HG02870 (cell line): ENCODE data around the gene IL21.

Experiments used
- ATAC-seq: cut with Tn5 transposase; IDR thresholded peaks from one replicate; pipeline ENCODE4 v1.9.1; 2021; ENCODE audit warnings: mild to moderate bottlenecking, moderate library complexity; ENCODE audit not compliant: unreplicated experiment

Gene IL21

GRCh38 chr4:122635205-122635604 lies 14.3 kb upstream of the IL21 start:
- ATAC-seq, result peak; percentile 71

DNA sequence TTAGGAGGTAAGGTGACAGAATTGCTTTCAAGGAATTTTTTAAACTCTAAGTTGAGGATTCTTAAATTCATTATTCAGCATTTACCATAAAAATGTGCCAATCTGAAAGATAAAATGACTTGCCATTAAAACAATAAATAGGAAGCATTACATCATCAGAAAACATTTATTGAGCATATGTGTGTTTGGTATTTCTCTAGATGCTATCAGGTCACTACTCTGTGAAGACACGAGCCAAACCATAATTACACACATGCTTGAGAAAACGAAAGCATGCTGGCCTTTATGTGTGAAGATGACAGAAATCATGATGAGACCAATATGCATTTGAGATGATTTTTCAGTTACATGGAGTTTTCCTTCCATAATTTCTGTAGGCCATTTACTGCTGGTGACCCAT lies 12.3 kb upstream of the IL21 start:
- no peak for ATAC-seq

DNA sequence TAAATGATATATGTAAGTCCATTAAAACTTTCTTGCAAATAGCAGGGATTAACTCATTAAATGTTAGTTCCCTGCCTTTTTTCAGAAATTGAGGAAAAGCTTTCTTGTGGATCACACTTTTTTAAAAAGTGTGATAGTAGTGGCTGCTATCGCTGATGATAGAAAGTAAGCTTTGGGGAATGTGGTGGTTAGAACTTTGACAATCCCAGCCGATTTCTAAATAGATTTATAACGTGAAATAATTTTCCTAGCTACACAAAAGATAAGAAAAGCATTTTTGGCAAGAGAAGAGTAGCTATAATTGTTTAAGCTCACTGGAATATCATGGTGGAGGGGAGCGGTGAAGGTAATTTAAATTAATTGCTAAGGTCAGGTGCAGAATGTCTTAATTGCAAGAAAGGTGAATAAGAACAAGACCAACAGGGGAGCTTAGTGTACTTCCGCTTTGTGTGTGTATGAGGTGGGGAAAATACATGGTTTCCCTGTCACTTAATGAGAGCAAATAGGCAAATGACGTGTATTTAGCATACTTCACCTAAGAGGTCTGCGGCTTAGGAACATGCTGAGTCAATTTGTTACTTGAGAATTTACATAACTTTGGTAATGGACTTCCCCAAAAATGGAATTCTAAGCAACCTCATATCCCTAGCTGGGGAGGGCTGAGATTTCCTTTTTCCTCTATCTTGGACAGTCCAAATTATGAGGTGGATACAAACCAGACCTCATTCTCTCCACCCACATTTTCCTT lies 11.7 kb upstream of the IL21 start:
- ATAC-seq, result peak; percentile 73

- no peak for ATAC-seq
Observed at GRCh38 chr4:122625156-122625555, 4.3 kb upstream of the IL21 start.

- ATAC-seq, result no peak
Observed at GRCh38 chr4:122624205-122624604, 3.3 kb upstream of the IL21 start.

DNA sequence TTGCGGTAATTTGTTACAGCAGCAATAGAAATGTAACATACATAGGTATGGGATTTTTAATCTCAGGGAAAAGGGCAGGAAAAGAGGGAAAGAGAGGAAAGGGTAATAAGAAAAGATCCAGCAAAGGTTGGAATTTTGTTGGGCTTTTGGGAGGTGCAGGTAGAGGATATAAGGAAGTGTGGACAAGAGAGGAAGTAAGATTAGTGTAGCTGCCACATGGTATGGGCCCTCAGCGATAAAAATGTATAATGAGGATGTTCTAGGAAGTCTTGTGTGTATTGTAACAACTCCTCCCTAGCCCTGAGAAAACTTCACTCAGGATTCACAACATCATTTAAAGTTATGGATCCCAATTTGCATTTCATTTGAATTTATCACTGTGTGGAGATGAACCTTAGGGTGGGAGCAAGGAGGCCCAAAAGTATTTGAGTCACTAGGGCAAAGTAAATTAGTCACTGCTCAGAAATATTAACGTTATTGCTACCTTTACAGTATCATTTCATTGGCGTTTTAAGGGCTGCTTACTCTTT lies 2.8 kb upstream of the IL21 start:
- no peak for ATAC-seq

DNA sequence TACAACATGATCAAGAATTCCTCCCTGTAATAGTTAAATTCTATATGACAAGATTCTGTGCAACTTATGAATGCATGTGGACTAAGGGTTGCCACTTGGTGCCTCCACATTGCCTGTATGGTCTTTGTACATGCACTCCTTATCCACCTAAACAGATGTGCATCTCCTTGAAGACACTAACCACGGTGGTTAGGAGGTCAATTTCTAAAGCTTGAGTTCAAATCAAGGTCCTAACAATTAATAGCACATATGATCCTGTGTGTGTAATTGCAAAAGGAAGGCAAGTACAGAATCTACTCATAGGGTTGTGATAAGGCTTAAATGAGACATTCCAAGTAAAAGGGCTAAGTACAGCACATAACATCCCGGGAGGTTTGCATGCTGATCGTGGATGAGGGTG lies 1.5 kb upstream of the IL21 start:
- ATAC-seq, result no peak

DNA sequence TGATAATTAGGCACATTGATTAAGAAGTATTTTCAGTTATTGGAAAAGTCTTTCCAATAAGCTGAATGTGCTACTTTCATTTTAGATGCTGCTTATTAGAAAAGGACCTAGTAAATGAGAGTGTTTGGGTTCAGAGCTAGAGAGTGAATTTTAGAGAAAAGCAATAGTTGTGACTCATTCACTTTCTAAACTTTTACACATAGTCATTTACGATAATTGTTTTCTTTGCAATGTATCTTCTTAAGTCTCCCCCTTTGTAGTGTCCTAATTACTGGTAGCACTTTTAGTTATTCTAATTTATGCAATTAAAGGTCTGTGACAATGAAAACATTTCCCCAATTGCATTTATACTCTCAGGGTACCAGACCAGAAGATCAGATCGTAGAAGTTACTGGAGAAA lies 1.3 kb downstream of the IL21 start:
- ATAC-seq, result no peak

DNA sequence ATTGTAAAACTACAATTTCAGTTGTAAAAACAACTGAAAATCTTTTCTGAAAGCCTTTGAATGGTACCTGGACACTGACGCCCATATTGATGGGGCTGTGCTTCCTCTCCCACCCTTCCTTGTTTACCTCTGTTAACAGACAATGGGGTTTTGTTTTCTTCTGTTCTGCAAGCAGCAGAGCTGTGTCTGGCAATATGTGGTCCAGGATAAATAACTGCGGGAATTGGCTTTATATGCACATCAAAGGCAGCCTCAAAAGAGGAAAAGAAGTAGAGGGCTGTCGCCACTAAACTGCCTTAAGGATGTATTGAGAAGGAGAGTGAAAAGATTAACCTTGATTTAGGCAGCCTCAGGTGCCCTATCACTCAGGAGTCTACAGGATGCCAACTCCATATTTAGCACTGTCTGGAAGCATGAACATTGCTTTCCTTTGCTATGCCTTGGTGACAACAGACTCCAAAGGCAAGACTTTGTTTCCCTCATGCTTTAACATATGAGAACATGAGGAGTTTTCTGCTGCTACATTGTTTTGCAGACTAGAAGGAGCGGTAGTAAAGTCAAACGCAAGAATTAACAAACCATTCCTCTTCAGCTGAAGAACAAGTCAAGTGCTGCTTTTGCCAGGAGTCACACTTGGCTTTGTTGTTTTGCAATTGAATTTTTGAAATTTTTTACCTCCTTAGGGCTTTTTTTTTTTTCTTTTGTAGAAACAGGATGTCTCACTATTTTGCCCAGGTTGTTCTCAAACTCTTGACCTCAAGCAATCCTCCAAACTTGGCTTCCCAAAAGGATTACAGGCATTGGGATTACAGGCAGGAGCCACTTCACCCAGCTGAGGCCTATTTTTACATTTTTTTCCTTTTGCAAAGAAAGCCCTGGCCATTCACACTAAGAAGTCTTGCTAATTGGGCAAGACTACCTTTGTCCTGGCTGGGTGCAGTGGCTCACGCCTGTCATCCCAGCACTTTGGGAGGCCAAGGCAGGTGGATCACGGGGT lies 3.0 kb downstream of the IL21 start:
- peak; percentile 13 for ATAC-seq

DNA sequence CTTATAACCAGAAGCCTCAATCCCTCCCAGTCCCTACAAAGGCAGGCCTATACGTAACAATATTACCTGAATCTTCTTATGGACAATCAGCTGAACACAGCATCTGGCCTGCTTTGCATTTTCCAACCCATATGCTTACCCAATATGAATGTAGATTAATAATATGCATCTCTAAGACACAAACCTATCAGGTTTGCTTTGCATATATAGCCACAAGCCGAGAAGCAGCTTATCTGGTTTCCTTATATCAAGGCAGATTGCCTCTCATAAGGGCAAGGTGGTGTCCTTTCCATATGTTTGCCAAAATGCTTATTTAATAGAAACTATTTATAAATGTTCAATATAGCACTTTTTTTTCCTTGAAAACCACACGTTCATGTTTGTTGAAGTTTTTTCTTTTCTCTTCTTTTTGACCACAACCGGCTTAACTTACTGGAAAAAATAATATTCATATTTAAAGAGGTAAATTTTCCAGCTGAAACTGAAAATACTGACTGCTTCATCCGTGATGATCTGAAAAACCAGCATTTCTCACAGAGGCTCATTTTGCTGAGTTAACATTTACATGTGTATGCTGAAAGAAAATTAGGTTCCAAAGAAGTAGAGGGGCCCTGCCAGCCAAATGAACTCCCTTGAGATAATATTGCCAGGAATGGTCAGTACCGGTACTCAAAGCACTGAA lies 3.8 kb downstream of the IL21 start:
- ATAC-seq, result peak; percentile 65

- ATAC-seq, result no peak
Observed at GRCh38 chr4:122614621-122615020, 6.2 kb downstream of the IL21 start.

DNA sequence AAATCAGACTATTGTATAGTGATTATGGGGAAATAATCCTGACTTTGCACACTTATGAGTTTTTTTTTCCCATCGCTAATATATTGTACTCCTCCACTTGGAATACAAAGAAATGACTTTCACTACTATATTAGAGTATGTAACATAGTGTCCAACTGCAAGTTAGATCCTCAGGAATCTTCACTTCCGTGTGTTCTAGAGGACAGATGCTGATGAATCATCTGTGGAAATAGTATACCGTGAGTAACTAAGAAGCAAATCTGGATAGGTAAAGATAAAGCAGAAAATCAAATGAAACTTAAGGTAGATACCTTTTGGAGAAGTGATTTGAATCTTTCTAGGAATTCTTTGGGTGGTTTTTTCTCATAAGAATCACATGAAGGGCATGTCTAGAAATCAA lies 8.3 kb downstream of the IL21 start:
- ATAC-seq, result no peak

DNA sequence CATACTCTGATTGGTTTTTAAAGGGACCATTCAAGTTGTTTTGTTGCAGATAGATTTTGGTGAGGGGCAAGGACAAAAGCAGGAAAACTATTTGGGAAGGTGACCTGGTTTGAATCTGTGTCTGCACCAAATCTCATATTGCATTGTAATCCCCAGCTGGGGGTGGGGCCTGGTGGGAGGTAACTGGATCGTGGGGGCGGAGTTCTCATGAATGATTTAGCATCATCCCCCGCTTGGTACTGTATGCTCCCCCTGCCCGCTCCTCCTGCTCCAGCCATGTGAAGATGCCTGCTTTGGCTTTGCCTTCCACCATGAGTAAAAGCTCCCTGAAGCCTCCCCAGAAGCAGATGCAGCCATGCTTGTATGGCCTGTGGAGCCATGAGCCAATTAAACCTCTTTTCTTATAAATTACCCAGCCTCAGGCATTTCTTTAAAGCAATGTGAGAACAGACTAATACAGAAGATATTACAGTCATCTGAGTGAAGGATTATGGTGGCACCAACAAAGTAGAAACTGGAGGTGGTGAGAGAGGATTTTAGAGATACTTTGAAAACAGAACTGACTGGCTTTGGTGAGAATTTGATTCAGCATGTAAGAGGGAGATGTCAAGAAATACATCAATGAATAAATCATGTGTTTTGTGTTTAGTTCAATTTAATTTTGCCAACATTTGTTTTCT lies 14.4 kb downstream of the IL21 start:
- ATAC-seq, result no peak

DNA sequence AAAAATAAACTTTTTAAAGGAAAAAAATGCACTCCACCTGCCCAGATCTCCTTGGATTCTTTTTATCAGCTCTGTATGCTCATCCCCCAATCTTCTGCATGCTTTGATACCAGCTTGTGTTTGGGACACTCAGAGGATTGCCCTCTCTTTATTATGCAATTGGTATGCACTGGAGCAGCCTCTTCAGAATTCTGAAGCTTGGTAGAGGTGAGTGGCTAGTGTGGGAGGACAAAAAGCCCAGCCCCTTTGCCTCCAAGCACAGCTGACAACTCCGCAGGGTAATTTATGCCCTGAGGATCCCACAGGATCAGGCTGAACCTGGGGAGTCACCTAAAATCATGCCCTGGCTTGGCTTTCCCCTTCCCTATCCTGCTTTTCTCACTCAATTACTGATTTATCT lies 16.7 kb downstream of the IL21 start:
- no peak for ATAC-seq

GRCh38 chr4:122603156-122603574 lies 17.7 kb downstream of the IL21 start:
- no peak for ATAC-seq

GRCh38 chr4:122602277-122603142 lies 18.4 kb downstream of the IL21 start:
- peak; percentile 92 for ATAC-seq

GRCh38 chr4:122591196-122591595 lies 29.7 kb downstream of the IL21 start:
- no peak for ATAC-seq

DNA sequence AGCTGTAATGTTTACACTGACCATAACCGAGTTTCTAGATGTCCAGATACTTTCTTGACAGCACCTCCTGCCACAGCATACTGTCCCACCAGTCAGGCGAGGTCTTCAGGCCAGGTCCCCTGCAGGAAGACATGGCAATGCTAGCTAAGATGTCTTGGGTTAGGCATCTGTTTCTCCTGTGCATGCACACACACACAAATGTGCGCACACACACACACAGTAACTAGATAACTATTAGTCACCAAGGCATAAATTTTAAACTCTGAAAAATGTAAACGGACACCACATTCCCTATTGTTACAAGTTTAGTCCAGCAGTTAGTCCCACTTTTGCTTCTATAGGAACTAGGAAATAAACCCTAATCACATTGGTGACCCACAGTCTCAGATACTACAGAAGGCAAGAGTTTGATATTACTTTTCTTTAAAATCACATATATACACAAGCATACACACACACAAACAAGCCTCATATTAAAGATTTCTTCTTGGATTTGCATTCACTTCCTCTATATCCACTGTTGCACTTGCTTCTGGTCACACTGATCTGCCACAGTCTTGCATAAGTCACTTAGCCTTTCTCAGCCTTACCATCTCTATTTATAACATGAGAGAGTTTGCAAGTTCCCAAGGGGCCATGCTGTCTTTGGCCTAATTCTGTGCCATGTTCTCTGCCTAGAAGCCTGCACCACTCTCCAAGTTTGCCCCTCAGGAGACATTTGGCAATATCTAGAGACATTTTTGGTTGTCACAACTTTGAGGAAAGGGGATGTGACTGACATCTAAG lies 32.2 kb downstream of the IL21 start:
- no peak for ATAC-seq

DNA sequence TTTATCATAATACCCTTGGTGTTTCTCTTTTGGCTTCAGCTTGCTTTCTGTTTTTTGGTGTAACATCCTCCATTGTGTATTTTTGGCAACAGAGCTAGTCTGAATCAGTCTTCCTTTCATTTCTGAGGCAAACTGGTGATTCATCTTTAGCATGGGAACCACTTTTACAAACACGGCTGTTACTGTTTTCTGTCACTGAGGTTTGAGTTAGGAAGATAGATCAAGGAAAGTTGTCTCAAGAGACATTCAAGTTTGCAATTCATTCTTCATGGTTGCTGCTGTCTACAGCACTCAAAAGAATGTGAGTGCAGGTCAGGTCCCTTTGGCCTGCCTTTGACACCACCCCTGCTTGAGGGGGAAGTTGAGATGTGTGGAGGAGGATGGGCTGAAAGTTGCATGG lies 36.3 kb downstream of the IL21 start:
- peak; percentile 83 for ATAC-seq
